ENCODE data around the gene PNMA6E. TPM values are rescaled to one million over a fixed set of nuclear protein-coding genes. Genes with fewer than 3 reads are reported as not detected.

The PNMA6E gene
- not detected in 2 replicates for total RNA-seq

GRCh38 chrX:153401133-153401764 lies at the start of gene PNMA6E:
TSS of gene PNMA6E (minus strand) at chrX:153401350. CDS start at chrX:153398849, 2,501 bp downstream.

GRCh38 chrX:153445856-153446635 lies 44.9 kb upstream of the PNMA6E start, which contains the start of gene TREX2:
TSS of gene TREX2 (minus strand) at chrX:153446056. CDS start at chrX:153445430, 626 bp downstream.

GRCh38 chrX:153411255-153411987 lies 10.3 kb upstream of the PNMA6E start, which contains the start of gene ZFP92:
TSS of gene ZFP92 (plus strand) at chrX:153411472. CDS start at chrX:153418323, 6,851 bp downstream.

Other genes starting within 250 kb of the PNMA6E start
- not detected in 2 replicates for gene MAGEA1, start 222.1 kb downstream of the PNMA6E start, total RNA-seq
- not detected in 2 replicates for gene PNMA6F, start 79.6 kb downstream of the PNMA6E start, total RNA-seq
- gene ZNF275, start 67.2 kb downstream of the PNMA6E start, total RNA-seq = 3.6 and 5.2 TPM in 2 replicates
- 1.6 and 2.0 TPM in 2 replicates for gene ZFP92, start 10.1 kb upstream of the PNMA6E start, total RNA-seq
- gene TREX2, start 44.7 kb upstream of the PNMA6E start, total RNA-seq = 0.91 and 8.8 TPM in 2 replicates
- gene HAUS7, start 69.2 kb upstream of the PNMA6E start, total RNA-seq = 13.0 and 44.1 TPM in 2 replicates
- 15.7 and 30.5 TPM in 2 replicates for gene BGN, start 93.6 kb upstream of the PNMA6E start, total RNA-seq
- not detected in 2 replicates for gene ATP2B3, start 116.3 kb upstream of the PNMA6E start, total RNA-seq
- 42.6 and 43.9 TPM in 2 replicates for gene CCNQ, start 197.8 kb upstream of the PNMA6E start, total RNA-seq
- 0.15 and 0.32 TPM in 2 replicates for gene DUSP9, start 245.9 kb upstream of the PNMA6E start, total RNA-seq

Data from epithelial cell of umbilical artery (primary cell).